GM21528 (cell line): ENCODE data around the gene PTPN7.
"Not testable (repeated sequence)": the region's sequence is repeated elsewhere in the genome, so short reads cannot be mapped to it uniquely, and the experiment has no call there.

Experiments used
- ATAC-seq: cut with Tn5 transposase; IDR thresholded peaks from one replicate; pipeline ENCODE4 v1.9.1; 2021; ENCODE audit warnings: mild to moderate bottlenecking, moderate library complexity; ENCODE audit not compliant: unreplicated experiment, low FRiP score

Gene PTPN7

DNA sequence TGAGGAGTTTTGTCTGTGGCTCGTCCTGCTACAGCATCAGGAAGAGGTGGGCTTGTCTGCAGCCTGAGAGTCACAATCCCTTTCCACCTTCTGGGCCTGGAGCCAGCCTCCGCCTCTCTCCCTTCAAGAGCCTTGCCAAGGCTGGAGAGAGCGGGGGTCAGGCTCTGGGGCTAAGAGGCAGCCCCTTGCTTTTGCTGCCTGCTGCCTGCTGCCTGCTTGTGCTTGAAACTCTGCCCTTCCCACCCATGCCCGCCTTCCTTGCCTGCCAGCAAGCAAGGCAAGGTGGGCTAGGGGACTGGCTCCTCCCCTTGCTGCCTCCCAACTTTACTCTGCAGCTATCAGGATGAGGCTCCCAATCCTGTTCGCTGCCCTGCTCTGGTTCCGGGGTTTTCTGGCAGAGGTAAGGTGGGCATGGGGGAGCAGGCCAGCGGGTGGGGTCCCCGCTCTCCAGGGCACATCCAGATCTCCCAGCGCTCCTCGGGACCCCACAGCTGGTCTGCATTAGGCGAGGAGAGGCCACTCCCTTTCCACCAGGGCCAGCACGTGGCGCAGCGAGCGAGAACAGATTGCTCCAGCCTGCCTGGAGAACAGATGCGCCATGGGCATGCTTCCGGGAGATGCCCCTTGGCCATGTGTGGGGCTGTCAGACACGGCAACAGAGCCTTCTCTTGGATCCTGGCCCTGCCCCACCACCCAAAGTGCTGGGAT, 7.5 kb upstream of the PTPN7 start:
- ATAC-seq = no peak

DNA sequence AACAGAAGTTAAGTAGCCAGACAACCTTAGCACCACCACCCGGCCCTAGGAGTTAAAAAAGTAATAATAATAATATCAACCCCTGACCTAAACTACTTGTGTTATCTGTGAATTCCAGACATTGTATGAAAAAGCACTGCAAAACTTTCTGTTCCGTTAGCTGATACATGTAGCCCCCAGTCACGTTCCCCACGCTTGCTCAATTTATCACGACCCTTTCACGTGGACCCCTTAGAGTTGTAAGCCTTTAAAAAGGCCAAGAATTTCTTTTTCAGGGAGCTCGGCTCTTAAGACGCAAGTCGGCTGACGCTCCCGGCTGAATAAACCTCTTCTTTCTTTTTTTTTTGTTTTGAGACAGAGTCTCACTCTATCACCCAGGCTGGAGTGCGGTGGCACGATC, 6.7 kb upstream of the PTPN7 start:
- ATAC-seq = not testable (repeated sequence)

DNA sequence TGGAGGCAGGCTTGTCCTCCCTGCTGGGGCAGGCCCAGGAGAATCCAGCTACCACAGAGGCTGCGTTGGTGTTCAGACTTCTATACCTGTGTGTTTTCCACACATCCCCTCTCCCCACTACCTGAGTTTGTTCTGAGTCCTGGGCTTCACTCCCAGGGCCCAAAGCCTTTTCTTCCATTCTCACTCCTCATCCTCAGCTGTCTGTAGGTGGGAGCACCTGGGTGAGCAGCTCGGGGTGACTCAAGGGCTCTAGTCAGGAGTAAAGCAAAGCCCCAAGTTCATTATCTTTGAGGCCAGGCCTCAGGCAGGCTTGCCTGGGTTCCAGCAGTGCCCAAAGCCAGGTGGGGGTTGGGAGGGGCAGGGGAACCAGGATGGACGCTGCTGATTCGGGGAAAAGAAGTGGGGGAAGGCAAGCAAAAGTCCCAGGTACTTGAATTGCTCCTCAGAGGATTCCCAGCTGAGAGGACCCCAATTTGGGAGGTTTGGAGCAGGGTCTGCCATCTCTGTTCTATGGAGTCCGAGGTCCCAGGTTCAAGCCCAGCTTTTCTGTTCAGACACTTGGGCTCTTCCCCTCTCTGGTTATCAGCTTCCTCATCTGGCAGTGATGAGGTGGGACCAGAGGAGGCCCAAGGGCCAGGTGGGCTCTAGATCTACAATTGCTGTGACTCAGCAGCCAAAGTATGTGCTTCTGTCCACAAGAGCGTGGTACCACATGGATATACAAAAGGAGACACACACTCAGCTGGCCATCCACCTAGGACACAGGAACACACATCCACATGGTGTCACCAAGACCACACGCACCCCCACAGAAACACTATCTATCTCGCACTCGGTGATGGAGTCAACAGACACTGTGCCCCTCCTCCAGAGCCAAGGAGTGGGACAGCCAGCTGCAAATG, 5.8 kb upstream of the PTPN7 start:
- ATAC-seq = no peak

DNA sequence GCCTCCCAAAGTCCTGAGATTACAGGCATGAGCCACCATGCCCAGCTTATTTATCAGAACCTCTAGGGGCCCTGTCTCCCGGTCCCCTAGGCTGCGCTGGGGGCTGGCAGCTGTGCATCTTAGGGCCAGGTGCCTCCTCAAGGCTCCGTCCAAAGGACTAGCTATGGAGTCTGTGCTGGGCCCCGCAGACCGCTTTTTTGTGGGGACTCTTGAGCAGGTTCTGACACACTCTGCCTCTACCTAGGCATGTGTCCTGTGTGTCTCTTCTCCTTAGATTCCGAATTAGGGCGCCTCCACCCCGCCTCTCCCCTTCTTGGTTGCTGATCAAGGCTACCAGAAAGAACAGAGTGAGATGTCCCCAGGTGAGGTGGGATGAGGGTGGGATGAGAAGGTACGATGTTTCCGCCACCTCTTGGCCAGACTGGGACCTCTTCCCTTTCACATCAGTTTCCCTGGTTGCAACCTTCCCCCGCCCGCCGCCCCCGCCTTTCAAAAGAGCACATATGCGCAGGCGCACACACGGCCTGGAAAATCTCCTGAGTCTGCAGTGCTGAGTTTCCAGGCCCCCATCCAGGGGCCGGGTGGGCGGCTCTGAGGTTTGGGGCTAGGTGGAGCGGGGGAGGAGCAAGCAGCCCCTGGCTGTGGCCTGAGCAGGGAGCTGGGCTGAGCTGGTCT, 5.0 kb upstream of the PTPN7 start:
- ATAC-seq = no peak

DNA sequence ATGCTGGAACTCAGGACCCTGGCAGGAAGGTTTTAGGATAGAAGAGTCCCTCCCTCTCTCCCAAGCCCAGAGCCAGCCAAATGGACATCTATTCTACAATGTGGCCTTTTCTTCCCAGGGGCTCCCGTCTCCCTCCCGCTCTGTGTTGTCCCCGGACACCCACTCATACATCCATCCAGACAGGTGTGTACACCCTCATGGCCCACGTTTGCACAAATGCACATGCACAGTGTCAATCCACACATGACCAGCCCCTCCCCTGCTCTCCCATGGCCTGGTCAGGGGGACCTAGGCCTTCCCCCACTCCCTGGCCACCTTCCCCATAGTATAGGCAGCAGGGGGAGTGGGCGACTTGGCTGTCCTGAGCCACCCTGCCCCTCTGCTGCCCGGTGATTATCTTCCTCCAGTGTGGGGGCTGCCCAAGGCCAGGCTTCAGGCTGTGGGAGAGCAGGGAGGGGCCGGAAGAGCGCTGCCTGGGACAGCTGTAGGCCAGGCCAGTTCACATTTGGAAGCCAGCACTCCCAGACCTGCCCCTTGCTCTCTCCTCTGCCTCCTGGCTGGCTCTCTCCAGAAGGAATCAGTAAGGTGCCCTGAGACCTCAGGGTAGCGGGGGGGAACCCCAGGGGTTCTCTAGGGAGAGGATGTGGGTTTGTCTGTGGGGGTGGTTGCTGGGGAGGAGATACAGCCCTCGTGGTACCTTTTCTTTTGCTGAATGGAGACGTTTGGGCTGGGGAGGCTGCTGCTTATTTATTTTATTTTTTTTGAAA, 4.1 kb upstream of the PTPN7 start:
- ATAC-seq = peak; percentile 34

DNA sequence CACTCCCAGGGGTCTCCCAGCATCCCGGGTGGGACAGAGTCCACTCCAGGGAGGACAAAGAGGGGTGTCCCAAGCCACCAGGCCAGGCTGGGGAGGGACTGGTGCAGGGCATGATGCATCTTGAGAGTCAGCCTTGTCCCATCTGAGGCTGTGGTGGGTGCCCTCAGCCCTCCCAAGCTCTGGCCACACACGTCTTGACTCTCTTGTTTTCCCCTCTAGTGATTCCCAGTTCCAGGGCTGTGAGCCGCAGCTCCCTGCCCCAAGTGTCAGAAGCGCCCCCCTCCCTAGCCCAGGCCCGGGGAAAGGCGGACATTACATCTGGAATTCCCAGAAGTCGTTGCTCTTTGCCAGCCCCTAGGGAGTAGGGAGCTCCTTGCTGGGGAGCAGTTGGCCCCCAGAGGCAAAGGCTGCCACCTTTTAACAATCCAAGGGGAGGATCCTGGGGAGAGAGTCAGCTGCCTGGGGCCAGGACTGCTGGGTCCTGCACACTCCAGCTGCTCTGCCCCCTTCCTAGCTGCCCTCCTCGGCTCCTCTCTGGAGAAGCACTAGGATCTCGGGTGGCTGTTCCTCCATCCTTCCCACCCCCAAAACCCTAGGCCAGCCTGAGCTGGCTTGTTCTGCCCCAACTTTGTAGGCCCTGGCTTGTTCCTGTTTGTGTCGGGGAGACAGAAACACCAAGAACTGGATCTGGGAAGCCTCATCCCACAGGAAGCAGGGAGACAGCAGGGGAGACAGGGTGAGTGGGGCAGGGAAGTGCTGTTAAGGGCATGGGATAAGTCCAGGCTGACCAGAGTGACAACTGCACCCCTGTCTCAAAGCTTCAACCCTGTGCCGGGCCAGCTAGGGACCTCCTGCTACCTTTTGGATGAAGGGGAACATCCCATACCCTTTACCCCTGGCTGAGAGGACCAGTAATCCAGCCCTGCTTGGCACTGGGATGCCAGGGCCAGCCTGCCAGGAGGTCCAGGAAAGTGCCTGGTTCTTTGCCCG, 3.2 kb upstream of the PTPN7 start:
- ATAC-seq = no peak

DNA sequence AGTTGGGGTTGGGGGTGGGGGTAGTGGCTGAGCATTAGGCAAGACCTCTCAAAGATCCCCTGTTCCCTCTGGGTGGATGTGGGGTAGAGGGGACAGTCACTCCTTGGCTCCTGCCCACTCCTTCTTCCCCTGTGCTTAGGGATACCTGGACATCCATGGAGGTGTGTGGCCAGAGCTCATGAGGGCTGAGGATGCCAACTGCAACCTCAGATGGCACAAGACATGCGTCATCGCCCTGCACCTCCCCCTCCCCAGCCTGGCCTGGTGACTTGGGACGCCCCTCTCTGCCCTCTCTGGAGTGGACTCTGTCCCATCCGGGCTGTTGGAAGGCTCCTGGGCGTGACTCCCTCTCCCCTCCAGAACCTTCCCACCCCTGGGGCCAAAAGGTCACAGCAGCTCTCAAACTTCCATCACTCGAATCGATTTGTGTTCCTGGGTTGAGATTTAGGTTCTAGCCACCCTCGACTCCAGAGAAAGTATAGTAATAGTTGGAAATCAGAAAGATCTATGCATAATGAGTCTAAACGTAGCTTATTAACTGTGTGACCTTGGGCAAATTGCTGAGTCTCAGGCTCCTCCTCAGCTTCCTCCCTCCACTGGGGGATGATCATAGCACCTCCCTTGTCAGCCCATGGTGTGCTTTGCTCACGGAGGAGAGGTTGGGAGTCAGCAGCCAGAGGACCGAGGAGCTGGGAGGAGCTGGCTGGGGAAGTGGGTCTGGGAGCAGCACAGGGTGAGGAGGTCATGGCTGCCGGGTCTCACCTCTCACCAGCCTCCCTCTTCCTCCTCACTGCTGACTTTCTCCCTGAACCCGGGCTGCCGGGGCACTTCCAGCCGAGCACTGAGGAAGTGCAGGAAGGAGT, 2.2 kb upstream of the PTPN7 start:
- ATAC-seq = no peak

DNA sequence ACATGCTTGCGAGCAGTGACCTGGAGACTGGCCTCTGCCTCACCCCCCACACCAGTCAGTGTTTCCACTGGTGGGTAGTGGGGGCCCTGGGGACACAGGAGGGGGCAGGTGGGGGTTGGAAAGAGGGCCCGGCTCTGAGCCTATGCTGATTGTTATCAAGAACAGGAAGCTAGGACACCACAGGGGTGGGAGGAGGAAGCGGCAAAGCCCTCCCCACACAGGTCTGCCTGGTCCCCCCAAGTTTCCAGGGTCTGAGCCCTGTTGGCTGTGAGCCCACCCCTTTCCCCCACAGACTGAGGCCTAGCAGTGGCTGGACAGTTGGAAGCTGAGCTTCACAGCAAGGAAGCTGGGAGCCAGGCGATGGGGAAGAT, 1.6 kb upstream of the PTPN7 start:
- ATAC-seq = no peak

DNA sequence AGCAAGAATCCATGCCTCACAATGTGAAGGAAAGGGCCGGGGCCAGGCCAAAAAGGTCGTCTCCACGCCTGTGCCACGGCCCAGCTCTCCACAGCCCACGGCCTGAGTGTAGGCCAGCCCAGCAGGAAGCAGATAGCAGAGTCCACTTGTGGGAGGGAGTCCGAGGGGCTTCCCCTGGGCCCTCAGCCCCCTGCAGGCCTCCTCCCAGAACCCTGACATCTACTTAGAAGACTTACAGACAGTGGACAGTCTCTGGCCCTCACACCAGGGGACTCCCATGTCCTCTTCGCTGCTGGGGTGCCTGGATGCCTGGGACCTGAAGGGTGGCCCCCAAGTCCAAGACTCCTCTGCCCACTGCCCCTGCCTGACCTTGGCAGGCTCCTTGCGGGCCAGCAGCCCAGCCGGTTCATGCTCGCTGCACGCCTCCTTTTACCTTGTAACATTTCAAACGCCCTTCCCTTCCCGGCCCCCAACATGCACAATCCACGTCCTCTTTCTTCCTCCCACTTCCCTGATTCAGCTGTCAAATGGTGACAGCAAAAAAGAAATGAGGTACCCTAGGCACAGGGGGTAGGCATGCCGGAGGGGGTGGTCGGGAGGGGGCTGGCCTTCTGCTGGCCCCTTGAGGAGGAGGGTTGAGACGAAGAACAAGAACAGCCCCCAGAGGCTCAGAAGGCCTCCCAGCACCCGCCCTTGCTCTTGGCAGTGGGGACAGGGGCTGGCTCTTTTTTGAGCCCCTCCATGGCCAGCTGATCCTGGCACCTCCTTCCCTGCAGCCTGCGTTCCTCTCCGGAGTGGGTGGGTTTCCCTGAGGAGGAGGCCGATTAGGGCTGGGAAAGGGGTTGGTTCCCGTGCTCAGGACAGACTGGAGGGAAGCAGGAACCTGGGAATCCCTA, 997 bp upstream of the PTPN7 start:
- ATAC-seq = no peak

DNA sequence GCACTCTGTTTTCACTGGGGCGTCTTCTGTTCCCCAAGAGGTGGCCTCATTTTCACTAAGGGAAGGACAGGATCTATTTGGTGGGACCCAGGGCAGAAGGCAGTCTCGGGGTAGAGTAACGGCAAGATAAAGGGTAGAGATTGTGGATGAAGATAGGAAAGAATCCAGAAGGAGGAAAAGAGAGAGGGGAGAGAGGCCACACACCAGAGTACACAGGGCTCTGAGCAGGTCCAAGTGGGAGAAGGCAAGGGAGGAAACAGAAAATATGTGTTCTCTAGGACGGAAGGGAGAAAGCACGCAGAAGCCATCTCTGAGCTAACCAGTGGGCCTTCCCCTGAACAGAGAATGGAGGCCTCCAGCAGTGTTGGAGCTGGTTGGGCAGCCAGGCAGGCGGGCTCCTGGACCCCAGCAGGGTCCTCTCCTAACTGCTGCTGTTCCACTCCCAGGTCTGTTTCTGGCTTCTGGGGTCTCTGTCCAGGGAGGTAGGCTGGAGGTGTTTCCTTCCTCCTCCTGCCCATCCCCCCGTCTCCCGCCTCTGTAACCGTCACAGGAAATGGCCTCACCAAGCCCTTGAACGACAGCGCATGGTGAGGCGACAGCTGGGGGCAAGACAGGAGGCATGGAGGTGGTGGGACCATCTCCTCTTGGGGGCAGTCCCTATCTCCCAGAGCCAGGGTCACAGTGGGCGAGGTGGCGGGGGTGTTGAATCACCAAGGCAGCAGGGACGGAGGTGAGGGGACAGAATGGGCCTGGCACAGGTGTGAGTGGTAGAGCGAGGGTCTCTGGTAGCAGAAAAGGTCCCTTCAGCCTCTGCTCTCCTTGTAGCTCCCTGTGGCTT, 649 bp downstream of the PTPN7 start:
- ATAC-seq = no peak

DNA sequence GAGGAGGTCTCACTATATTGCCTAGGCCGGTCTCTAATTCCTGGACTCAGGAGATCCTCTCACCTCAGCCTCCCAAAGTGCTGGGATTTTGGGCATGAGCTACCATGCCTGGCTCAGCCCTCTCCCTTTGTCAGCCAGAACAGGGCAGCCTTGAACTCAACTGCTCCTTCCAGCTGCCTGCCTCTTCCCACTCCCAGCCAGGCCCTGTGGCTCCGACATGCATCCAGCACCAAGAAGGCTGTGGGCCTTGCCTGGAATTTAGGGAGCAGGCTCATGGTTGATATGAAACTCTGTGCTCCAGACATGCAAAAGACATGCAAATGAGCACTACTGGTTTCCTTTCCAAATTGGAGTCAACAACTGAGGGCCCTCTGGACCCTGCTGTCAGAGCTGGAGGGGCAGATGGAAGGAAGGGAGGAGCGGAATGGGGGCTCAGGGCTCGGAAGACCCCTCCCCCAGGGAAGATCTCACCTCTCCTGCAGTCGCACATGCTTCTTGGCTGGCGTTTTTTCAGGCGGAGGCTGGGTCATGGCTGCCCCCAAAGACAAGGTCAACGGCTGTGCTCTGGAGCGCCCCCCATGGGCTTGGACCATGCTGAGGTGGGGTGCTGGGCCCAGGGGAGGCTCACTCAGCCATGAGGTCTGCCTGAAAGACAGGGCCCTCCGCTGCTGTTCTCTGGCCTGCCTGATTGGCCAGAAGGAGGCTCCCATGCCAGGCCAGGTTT, 1.4 kb downstream of the PTPN7 start:
- no peak for ATAC-seq

DNA sequence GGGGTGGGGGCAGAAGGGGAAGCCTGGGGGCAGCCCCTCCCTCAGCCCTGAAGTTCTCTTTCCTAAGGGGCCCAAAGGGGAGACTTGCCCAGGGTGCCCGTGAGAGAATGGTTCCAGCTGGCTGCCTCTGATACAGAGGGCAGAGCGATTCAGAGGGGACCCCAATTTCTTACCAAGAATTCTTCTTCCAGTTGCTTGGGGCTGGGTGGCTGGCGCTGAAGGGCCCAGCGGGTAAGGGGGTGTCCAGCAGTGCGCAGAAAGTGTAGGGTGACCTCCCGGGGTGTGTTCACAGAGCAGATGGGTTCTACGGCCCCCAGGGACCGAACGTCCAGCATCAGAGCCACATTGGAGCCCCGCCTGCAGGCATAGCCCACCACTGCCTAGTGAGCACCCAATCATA, 2.5 kb downstream of the PTPN7 start:
- ATAC-seq = no peak

DNA sequence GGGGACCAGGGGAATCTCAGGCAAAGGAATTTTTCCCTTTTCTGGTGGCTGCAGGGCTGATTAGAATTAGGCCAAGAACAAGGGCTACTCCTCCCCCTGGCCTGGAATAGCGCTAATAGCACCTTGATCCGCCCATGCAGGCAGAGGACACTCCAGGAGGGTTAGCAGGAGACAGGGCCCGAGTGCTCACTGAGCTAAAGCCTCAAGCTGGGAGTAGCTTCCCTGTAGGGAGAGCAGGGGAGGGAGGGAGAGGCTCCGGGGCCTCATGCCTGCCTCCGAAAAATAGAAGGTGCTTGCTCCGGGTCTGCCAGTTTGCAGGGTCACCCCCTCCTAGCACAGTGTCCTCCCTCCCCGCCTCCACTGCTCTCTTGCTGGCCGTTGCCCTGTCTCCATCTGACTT, 3.8 kb downstream of the PTPN7 start:
- no peak for ATAC-seq

DNA sequence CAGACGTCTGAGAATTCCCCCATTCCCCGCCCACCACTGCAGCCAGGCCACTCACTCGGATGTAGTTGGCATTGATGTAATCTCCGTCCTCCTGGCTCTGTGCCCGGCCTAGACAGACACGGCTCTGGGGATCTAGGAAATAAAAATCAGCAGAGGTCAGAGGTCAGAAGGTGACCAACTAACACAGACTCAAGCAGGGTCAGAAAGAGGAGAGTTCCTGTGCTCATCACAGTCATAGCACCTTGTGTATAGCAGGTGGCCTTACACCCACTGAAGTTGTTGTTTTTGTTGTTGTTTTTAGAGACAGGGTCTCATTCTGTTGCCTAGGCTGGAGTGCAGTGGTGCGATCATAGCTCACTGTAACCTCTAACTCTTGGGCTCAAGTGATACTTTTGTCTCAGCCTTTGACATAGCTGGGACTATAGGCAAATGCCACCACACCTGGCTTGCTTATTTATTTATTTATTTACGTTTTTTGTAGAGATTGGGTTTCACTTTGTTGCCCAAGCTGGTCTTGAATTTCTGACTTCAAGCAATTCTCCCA, 4.9 kb downstream of the PTPN7 start:
- no peak for ATAC-seq

DNA sequence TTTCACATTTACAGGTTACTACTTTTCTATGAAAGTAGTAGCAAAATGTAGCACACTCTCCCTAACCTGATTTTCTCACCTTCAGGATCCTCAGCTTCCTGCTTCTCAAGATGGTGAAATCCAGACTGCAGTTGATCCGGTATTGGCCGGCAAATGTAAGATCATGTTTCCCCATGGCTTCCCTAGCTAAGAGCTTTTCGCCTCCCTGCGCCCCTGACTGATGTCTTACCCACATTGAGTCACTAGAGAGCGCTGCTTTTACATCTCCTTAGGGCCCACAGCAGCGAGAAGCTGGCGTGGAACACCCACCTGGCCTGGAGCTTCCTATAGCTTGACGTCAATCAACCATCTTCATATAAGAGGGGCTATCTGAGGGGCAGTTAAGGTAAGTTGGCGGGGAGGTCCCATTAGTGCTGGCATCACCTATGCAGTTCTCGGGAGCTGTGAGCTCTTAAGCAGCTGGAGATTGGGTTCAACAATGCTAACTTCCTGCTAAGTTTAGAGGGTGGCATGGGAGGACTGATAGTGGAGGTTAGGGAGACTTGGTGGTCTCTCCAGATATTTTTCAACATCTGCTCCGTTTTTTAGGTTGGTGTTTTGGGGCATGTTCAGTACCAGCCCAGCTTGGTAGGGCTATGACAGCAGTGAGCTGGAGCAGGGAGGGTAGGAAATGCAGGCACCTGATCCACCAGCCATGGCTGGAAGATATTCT, 5.5 kb downstream of the PTPN7 start:
- no peak for ATAC-seq
